SK-N-MC (cell line): Measurements from ENCODE around the gene SETD3.

Source experiments
- EZH2 ChIP-seq: fragments of 200-600 bp; sonication (generic); IDR thresholded peaks from one replicate; pipeline ENCODE4 v1.6.1; 2017; ENCODE audit warnings: antibody characterized with exemption
- FOXP2 ChIP-seq: optimal IDR thresholded peaks from 2 replicates; pipeline ENCODE3; 2011; ENCODE audit warnings: mild to moderate bottlenecking, moderate library complexity; ENCODE audit not compliant: insufficient read depth; ENCODE audit errors: extremely low read length, control extremely low read depth
- POLR2AphosphoS5 ChIP-seq: IDR thresholded peaks from 2 replicates; pipeline ENCODE4 v1.6.1; 2012; ENCODE audit warnings: mild to moderate bottlenecking, low read depth, low read length, borderline replicate concordance

- TF ChIP-seq POLR2AphosphoS5 = no peak
- TF ChIP-seq EZH2 = no peak
- TF ChIP-seq FOXP2 = no peak
Observed at GRCh38 chr14:99419905-99420304, 60.8 kb downstream of the SETD3 start.
